NT2/D1 (cell line): ENCODE measurements around the gene SEMA4F.

Experiments
- DNase-seq: peaks from one replicate; pipeline ENCODE4 v3.0.0-alpha.2; 2011; ENCODE audit warnings: low read depth, low spot score
- H3K27me3 ChIP-seq: 2 replicates; pipeline ENCODE4 v1.6.0; 2011; ENCODE audit warnings: mild to moderate bottlenecking; ENCODE audit not compliant: insufficient read length, insufficient read depth
- H3K36me3 ChIP-seq: 2 replicates; pipeline ENCODE4 v1.6.1; 2011; ENCODE audit warnings: mild to moderate bottlenecking, low read length, mixed read lengths; ENCODE audit not compliant: insufficient read depth, insufficient read length
- H3K4me1 ChIP-seq: 2 replicates; pipeline ENCODE4 v1.5.1; 2011; ENCODE audit not compliant: insufficient read depth, insufficient read length
- H3K4me3 ChIP-seq: 2 replicates; pipeline ENCODE4 v1.5.1; 2011; ENCODE audit warnings: low read depth; ENCODE audit not compliant: insufficient read length
- H3K9ac ChIP-seq: 2 replicates; pipeline ENCODE4 v1.6.0; 2011; ENCODE audit warnings: low read depth; ENCODE audit not compliant: insufficient read length
- H3K9me3 ChIP-seq: 2 replicates; pipeline ENCODE4 v1.5.1; 2011; ENCODE audit warnings: mild to moderate bottlenecking, low read length; ENCODE audit not compliant: insufficient read depth
- SUZ12 ChIP-seq: IDR thresholded peaks from 2 replicates; pipeline ENCODE4 v1.6.1; 2011; ENCODE audit not compliant: insufficient read length, insufficient read depth; ENCODE audit errors: extremely low read depth
- YY1 ChIP-seq: IDR thresholded peaks from 2 replicates; pipeline ENCODE4 v1.6.1; 2011; ENCODE audit not compliant: insufficient read length, insufficient read depth
- ZNF274 ChIP-seq: IDR thresholded peaks from 2 replicates; pipeline ENCODE4 v1.6.1; 2011; ENCODE audit warnings: mild to moderate bottlenecking, low read depth, low read length

Gene SEMA4F

GRCh38 chr2:74695663-74696062 is 41.6 kb downstream of the SEMA4F start:
- Histone ChIP-seq H3K9me3 (no peaks in the 10 kb centered on the region), H3K4me1 (no peaks in the 10 kb centered on the region), H3K4me3 (no peak overlapping the region), H3K9ac (no peak overlapping the region), H3K36me3 (no peaks in the 10 kb centered on the region), H3K27me3 (no peaks in the 10 kb centered on the region)
- DNase-seq = no peak
- no peak for TF ChIP-seq ZNF274
- no peak for TF ChIP-seq YY1

DNA sequence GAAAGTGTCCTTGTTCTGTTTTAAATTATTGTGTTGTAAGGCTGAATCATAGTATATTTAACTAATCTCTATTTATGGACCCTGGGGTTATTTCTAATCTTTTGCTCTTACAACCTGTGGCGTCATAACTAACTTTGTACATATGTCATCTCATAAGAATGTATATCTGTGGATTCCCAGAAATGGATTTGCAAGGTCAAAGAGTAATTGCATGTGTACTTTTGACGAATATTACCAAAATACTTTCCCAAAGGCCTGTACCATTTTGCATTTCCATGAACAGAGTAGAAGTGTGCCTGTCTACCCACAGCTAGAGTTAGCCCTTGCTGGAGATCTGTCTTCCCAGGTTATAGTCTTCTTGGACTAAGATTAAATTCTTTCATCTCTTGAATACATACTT is 42.8 kb downstream of the SEMA4F start:
- Histone ChIP-seq H3K27me3 (no peaks in the 10 kb centered on the region), H3K9me3 (no peaks in the 10 kb centered on the region), H3K4me1 (peaks cover 2% of the 10 kb centered on the region), H3K9ac (no peak overlapping the region), H3K4me3 (no peak overlapping the region), H3K36me3 (no peaks in the 10 kb centered on the region)
- TF ChIP-seq YY1 = no peak
- no peak for TF ChIP-seq ZNF274
- no peak for TF ChIP-seq SUZ12
- DNase-seq = no peak

GRCh38 chr2:74700643-74701372 is 46.8 kb downstream of the SEMA4F start:
- Histone ChIP-seq H3K9ac (no peak overlapping the region), H3K27me3 (no peaks in the 10 kb centered on the region)
- no peak for DNase-seq

GRCh38 chr2:74702001-74702715 is 48.1 kb downstream of the SEMA4F start:
- no peak overlapping the region for H3K4me3 ChIP-seq
- H3K9me3 ChIP-seq = no peaks in the 10 kb centered on the region
- no peaks in the 10 kb centered on the region for H3K27me3 ChIP-seq
- H3K9ac ChIP-seq = no peak overlapping the region
- H3K36me3 ChIP-seq = no peaks in the 10 kb centered on the region
- DNase-seq = no peak
- TF ChIP-seq SUZ12 (no peak), ZNF274 (no peak), YY1 (no peak)
- peaks cover 2% of the 10 kb centered on the region for H3K4me1 ChIP-seq

More at GRCh38 chr2:74700643-74701372, 46.8 kb downstream of the SEMA4F start:
- no peaks in the 10 kb centered on the region for H3K9me3 ChIP-seq
- H3K4me3 ChIP-seq = no peak overlapping the region
- no peak for TF ChIP-seq SUZ12
- no peak for TF ChIP-seq ZNF274
- no peak for TF ChIP-seq YY1
- H3K4me1 ChIP-seq = peaks cover 2% of the 10 kb centered on the region
- no peaks in the 10 kb centered on the region for H3K36me3 ChIP-seq

- Histone ChIP-seq H3K27me3 (no peaks in the 10 kb centered on the region), H3K9me3 (no peaks in the 10 kb centered on the region), H3K4me3 (no peak overlapping the region), H3K4me1 (peaks cover 2% of the 10 kb centered on the region), H3K36me3 (no peaks in the 10 kb centered on the region), H3K9ac (no peak overlapping the region)
- DNase-seq = no peak
- TF ChIP-seq ZNF274 (no peak), SUZ12 (no peak), YY1 (no peak)
Measured at GRCh38 chr2:74703373-74703772, 49.3 kb downstream of the SEMA4F start.

DNA sequence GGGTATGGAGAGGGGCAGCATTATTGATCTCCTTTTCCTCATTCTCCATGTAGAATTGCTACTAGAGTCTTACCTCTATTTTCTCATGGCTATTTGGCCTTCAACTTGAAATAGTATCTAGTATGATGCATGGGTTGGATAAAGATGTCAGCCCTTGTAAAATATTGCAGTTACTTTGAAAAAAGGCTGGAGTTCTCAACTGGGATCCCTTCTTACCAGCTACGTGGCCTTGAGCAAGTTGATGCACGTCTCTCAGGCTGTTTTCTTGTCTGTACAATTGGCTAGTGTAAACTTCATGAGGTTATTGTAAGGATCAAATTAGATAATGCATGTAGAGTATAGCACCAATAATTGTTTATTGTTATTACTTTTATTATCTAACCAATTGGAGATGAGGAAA is 50.2 kb downstream of the SEMA4F start:
- no peaks in the 10 kb centered on the region for H3K36me3 ChIP-seq
- no peak for TF ChIP-seq ZNF274
- TF ChIP-seq YY1 = no peak
- no peak for TF ChIP-seq SUZ12

DNA sequence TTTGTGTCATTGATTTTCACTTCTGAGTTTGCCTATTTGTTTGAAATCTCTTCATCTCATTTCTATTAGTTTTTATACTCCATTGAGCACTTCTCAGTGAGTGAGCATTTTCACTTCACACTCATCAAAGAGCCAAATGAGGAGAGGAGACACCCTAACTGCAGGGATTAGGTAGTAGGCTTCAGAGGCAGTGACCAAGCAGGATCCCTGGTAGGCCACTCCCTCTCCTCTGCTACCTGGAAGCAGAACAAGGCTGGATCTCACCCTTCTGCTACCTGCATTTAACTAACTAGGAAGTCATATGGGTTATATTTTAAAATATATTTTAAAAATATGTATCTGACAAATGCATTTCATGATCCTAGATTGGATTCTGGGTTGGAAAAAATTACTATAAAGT is 52.7 kb downstream of the SEMA4F start:
- TF ChIP-seq SUZ12 (no peak), YY1 (no peak), ZNF274 (no peak)
- H3K9me3 ChIP-seq = no peaks in the 10 kb centered on the region
- no peak for DNase-seq
- no peaks in the 10 kb centered on the region for H3K4me1 ChIP-seq
- H3K36me3 ChIP-seq = no peaks in the 10 kb centered on the region
- no peak overlapping the region for H3K4me3 ChIP-seq
- no peak overlapping the region for H3K9ac ChIP-seq
- H3K27me3 ChIP-seq = no peaks in the 10 kb centered on the region

More for the DNA sequence above, 50.2 kb downstream of the SEMA4F start:
- Histone ChIP-seq H3K9ac (no peak overlapping the region), H3K27me3 (no peaks in the 10 kb centered on the region), H3K4me1 (peaks cover 2% of the 10 kb centered on the region), H3K9me3 (no peaks in the 10 kb centered on the region), H3K4me3 (no peak overlapping the region)
- no peak for DNase-seq
